Stimulated activated CD4-positive, alpha-beta T cell treated with anti-CD3 and anti-CD28 coated beads, Interleukin-1b, Interleukin-23, amount 100 ng/mL, for 1 hour (primary cell): Measurements from ENCODE around the gene FBXO28.
"Not testable (repeated sequence)": the region's sequence is repeated elsewhere in the genome, so short reads cannot be mapped to it uniquely, and the experiment has no call there.

Source experiments
- DNase-seq, 2 donors: peaks; one replicate each; pipeline ENCODE4 v3.0.0-alpha.2; 2020; ENCODE audit warnings: low read depth in 2 of 2

Gene FBXO28

DNA sequence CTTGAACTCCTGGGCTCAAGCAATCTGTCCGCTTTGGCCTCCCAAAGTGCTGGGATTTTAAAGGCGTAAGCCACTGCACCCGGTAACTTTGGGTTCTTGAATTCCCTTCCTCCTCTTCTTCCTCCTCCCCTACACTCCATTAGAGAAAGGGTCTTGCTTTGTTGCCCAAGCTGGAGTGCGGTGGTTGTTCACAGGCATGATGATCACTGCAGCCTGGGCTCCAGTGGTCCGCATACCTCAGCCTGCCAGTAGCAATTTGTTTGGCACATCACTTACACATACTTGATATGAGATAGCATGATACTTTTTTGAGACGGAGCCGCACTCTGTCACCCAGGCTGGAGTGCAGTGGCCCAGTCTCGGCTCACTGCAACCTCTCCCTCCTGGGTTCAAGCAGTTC, 71.3 kb downstream of the FBXO28 start:
- no peak for DNase-seq

GRCh38 chr1:224188286-224188685, 74.4 kb downstream of the FBXO28 start:
- DNase-seq: no peak

DNA sequence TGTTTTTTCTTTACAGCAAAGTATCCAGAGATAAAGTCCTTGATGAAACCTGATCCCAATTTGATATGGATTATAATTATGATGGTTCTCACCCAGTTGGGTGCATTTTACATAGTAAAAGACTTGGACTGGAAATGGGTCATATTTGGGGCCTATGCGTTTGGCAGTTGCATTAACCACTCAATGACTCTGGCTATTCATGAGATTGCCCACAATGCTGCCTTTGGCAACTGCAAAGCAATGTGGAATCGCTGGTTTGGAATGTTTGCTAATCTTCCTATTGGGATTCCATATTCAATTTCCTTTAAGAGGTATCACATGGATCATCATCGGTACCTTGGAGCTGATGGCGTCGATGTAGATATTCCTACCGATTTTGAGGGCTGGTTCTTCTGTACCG, 75.7 kb downstream of the FBXO28 start:
- DNase-seq: no peak

DNA sequence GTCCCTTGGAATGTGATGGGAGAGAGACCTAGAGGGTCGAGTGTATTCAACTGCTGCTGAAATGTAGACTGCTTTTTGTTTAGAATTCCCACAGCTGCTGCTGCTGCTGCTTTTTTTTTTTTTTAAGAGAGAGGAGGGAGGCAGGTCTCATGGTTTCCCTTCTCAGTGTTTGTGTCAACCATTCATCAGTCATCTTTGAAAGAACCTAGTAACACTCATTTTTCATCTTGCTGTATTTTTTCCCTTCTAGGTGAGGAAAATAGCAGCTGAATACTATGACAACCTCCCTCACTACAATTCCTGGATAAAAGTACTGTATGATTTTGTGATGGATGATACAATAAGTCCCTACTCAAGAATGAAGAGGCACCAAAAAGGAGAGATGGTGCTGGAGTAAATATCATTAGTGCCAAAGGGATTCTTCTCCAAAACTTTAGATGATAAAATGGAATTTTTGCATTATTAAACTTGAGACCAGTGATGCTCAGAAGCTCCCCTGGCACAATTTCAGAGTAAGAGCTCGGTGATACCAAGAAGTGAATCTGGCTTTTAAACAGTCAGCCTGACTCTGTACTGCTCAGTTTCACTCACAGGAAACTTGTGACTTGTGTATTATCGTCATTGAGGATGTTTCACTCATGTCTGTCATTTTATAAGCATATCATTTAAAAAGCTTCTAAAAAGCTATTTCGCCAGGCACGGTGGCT, 78.3 kb downstream of the FBXO28 start:
- no peak for DNase-seq

- DNase-seq: no peak
Observed at GRCh38 chr1:224193319-224193966, 79.5 kb downstream of the FBXO28 start.

DNA sequence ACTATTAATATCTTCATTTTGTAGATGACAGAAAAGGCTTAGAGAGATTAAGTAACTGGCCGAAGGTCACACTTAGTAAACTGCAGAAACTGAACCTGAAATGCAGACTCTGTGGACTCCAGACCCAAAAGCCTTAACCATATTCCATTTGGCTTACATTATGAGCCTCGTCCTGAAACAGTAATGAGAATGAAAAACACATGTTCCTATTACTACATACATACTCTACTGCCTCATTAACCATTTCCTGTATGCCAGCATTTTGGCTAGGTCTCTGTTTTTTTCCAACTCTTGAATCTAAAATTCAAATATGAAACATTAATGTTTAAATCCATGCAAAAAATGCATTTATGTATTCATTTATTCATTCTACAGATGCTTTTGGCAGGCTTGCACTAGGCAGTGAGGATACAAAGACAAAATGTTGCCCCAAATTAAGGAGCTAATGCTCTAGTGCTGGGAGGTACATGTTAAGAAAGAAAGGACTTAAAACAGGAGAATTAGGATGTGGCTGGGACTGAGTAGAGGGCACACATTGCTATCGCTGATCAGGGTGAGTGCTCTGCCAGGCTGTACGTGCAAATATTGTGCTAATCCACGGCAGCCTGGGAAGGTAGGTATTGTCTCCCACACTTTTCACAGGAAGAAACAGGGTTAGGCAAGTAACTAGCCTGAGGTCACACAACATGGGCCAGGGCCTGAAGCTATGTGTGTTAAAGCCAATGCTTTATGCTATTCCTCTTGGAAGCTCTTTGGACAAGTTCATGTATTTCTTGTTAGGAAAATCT, 83.1 kb downstream of the FBXO28 start:
- no peak for DNase-seq

GRCh38 chr1:224198572-224198971, 84.7 kb downstream of the FBXO28 start:
- DNase-seq: no peak

- DNase-seq: no peak
Observed at GRCh38 chr1:224199679-224200078, 85.8 kb downstream of the FBXO28 start.

DNA sequence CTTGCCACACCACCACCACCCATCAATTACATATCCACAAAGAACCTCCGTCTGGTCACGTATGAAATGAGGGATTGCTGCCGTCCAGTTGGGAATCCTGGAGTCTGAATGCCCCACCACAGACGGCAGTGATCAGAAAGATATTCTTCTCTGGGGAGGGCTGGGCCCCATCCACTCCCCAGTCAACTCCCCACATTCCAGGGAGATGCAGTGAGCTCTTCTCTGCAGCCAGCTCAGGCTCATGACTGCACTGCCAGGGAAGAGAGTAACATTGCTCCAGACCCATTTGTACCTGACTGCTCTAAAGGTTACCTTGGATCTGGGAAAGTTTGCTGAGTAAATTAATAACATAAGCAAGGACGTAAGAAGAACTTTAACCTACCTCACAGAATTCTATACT, 87.5 kb downstream of the FBXO28 start:
- DNase-seq: no peak

DNA sequence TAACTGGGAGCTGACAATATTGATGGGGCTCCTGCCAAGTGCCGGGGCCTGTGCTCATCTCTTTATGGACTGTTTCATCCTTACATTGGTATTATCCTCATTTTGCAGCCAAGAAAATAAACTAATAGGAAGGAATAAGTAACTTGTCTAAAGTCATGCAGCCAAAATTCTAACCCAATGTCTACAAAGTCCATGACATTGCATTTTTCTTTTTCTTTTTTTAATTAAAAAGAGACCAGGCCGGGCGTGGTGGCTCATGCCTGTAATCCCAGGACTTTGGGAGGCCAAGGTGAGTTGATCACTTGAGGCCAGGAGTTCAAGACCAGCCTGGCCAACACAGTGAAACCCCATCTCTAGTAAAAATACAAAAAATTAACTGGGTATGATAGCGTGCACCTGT, 87.9 kb downstream of the FBXO28 start:
- no peak for DNase-seq

- DNase-seq: no peak
Observed at GRCh38 chr1:224203243-224204016, 89.5 kb downstream of the FBXO28 start.

GRCh38 chr1:224205438-224205840, 91.5 kb downstream of the FBXO28 start:
- no peak for DNase-seq

DNA sequence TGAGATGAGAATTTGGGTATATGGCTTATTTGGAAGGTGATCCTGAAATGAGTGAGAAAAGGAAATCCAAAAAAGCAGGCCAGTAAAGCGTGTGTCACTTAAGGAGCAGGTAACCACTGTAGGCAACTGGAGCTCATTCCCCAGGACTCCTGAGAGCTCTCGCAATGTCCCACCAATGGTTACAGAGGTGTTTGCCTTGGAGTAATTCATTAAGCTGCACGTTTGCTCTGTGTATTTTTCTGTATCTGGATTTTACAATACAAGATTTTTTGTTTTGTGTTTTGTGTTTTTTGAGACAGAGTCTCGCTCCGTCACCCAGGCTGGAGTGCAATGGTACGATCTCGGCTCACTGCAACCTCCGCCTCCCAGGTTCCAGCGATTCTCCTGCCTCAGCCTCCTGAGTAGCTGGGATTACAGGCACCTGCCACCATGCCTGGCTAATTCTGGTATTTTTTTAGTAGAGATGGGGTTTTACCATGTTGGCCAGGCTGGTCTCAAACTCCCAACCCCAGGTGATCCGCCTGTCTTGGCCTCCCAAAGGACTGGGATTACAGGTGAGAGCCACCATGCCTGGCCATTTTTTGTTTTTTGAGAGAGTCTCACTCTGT, 92.1 kb downstream of the FBXO28 start:
- DNase-seq: not testable (repeated sequence)

DNA sequence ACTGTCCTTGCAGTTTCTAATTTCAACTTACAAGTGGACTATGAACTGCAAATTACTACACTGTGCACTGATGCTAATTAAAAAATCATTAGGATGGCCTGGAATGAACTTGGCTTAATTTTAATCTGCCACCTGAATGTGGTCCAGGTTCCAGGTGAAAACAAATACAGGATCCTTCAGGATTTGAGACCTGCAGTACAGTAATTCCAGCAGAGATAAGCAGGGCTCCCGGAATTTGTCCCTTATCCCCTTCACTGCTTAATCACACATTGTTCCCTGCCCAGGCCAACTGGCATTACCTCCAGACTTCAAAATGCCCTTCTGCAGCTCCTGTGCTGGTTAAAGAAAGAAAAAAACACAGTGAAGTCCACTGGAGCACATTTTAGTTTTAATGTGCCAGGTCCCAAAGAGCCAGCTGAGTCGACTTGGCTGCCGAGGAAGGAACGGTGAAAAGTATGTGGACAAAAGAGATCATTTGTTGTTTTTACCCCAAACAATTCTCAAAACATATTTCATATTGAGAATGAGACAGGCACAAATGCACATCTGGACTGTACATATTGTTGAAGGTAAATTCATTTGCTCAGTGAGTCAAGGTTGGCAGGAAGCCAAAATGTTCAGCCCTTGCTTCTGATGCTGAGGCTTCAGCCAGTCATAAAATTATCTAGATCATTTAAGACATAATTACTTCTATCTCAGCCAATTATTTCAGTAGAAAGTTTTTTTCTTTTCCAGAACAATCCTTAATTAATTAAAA, 97.5 kb downstream of the FBXO28 start:
- no peak for DNase-seq
